Measurements from ENCODE around the gene SPEM3. TPM values are rescaled to one million over a fixed set of nuclear protein-coding genes. Genes with fewer than 3 reads are reported as not detected.

The SPEM3 gene
- total RNA-seq, 1 donor from 2014 or later = not detected

GRCh38 chr17:7407485-7408251 is 21.0 kb upstream of the SPEM3 start, which contains the start of gene NLGN2:
TSS of gene NLGN2 (plus strand) at chr17:7407845. CDS start at chr17:7408256, 411 bp downstream.
- TF ChIP-seq CTCF (IDR thresholded peaks at IDR 0.05; ENCODE audit: unreplicated experiment) = no peak
- Mint-ChIP-seq H3K27me3 (peaks cover 27% of the 10 kb centered on the region), H3K27ac (no peak within 1 kb of the TSS), H3K9me3 (ENCODE audit: low read depth) (no peaks in the 10 kb centered on the region), H3K4me1 (ENCODE audit: low read depth) (peaks cover 10% of the 10 kb centered on the region), H3K4me3 (ENCODE audit: low read depth) (no peak within 1 kb of the TSS), H3K36me3 (ENCODE audit: insufficient read depth) (peaks cover 14% of the 10 kb centered on the region)
- no peak for DNase-seq (ENCODE audit: low spot score, unreplicated experiment)

GRCh38 chr17:7408252-7408727 is 20.4 kb upstream of the SPEM3 start:
- Mint-ChIP-seq H3K9me3 (ENCODE audit: low read depth) (no peaks in the 10 kb centered on the region), H3K36me3 (ENCODE audit: insufficient read depth) (peaks cover 14% of the 10 kb centered on the region), H3K4me3 (ENCODE audit: low read depth) (no peak overlapping the region), H3K27me3 (peaks cover 27% of the 10 kb centered on the region), H3K27ac (no peak overlapping the region), H3K4me1 (ENCODE audit: low read depth) (peaks cover 5% of the 10 kb centered on the region)
- TF ChIP-seq CTCF (IDR thresholded peaks at IDR 0.05; ENCODE audit: unreplicated experiment) = no peak
- no peak for DNase-seq (ENCODE audit: low spot score, unreplicated experiment)

- peak overlapping the region; percentile 26 for H3K4me3 Mint-ChIP-seq (ENCODE audit: low read depth)
- peaks cover 14% of the 10 kb centered on the region for H3K36me3 Mint-ChIP-seq (ENCODE audit: insufficient read depth)
- H3K27ac Mint-ChIP-seq = no peak overlapping the region
- peaks cover 27% of the 10 kb centered on the region for H3K27me3 Mint-ChIP-seq
- no peak for DNase-seq (ENCODE audit: low spot score, unreplicated experiment)
- TF ChIP-seq CTCF (IDR thresholded peaks at IDR 0.05; ENCODE audit: unreplicated experiment) = no peak
- H3K9me3 Mint-ChIP-seq (ENCODE audit: low read depth) = no peaks in the 10 kb centered on the region
- H3K4me1 Mint-ChIP-seq (ENCODE audit: low read depth) = peaks cover 5% of the 10 kb centered on the region
Measured at GRCh38 chr17:7408863-7409262, 19.8 kb upstream of the SPEM3 start.

- peaks cover 14% of the 10 kb centered on the region for H3K36me3 Mint-ChIP-seq (ENCODE audit: insufficient read depth)
- peaks cover 27% of the 10 kb centered on the region for H3K27me3 Mint-ChIP-seq
- H3K4me3 Mint-ChIP-seq (ENCODE audit: low read depth) = no peak overlapping the region
- no peak for TF ChIP-seq CTCF (IDR thresholded peaks at IDR 0.05; ENCODE audit: unreplicated experiment)
- peaks cover 5% of the 10 kb centered on the region for H3K4me1 Mint-ChIP-seq (ENCODE audit: low read depth)
- DNase-seq (ENCODE audit: low spot score, unreplicated experiment) = no peak
- H3K27ac Mint-ChIP-seq = no peak overlapping the region
- no peaks in the 10 kb centered on the region for H3K9me3 Mint-ChIP-seq (ENCODE audit: low read depth)
Measured at GRCh38 chr17:7409716-7410115, 18.9 kb upstream of the SPEM3 start.

GRCh38 chr17:7410634-7411426 is 17.8 kb upstream of the SPEM3 start:
- peaks cover 14% of the 10 kb centered on the region for H3K36me3 Mint-ChIP-seq (ENCODE audit: insufficient read depth)
- H3K27me3 Mint-ChIP-seq = peaks cover 23% of the 10 kb centered on the region
- no peak for DNase-seq (ENCODE audit: low spot score, unreplicated experiment)
- no peak overlapping the region for H3K4me3 Mint-ChIP-seq (ENCODE audit: low read depth)
- no peak for TF ChIP-seq CTCF (IDR thresholded peaks at IDR 0.05; ENCODE audit: unreplicated experiment)
- no peak overlapping the region for H3K27ac Mint-ChIP-seq
- peaks cover 4% of the 10 kb centered on the region for H3K4me1 Mint-ChIP-seq (ENCODE audit: low read depth)
- no peaks in the 10 kb centered on the region for H3K9me3 Mint-ChIP-seq (ENCODE audit: low read depth)
